GM23338 (cell line): ENCODE measurements around the gene VWCE. TPM values are rescaled to one million over a fixed set of nuclear protein-coding genes. Genes with fewer than 3 reads are reported as not detected.

Experiments
- ATAC-seq: fragments of 200-7000 bp; cut with Tn5 transposase; 3 replicates; pipeline ENCODE4 v1.9.1; 2020
- DNase-seq: peaks from one replicate; pipeline ENCODE4 v3.0.0-alpha.2; 2015; ENCODE audit warnings: low spot score
- H2AFZ ChIP-seq: fragments of 200-600 bp; sonication (generic); 2 replicates; pipeline ENCODE4 v1.8.0; 2016; ENCODE audit warnings: antibody characterized with exemption, mild to moderate bottlenecking, moderate library complexity
- H3F3A ChIP-seq: fragments of 200-600 bp; sonication (generic); replicated peaks from 2 replicates; pipeline ENCODE4 v1.8.0; 2017; ENCODE audit warnings: antibody characterized with exemption, mixed run types, low read depth
- H3K27ac ChIP-seq: fragments of 200-600 bp; sonication (generic); 2 replicates; pipeline ENCODE4 v1.6.1; 2016; ENCODE audit warnings: low read depth
- H3K27me3 ChIP-seq: fragments of 200-600 bp; sonication (generic); 2 replicates; pipeline ENCODE4 v1.8.0; 2016; ENCODE audit warnings: mild to moderate bottlenecking, mixed run types, moderate library complexity; ENCODE audit not compliant: insufficient read depth
- H3K36me3 ChIP-seq: fragments of 200-600 bp; sonication (generic); 2 replicates; pipeline ENCODE4 v1.8.0; 2016; ENCODE audit warnings: mild to moderate bottlenecking; ENCODE audit not compliant: insufficient read depth
- H3K4me1 ChIP-seq: fragments of 200-600 bp; sonication (generic); 2 replicates; pipeline ENCODE4 v1.8.0; 2016; ENCODE audit warnings: mild to moderate bottlenecking, moderate library complexity; ENCODE audit not compliant: insufficient read depth
- H3K4me2 ChIP-seq: fragments of 200-600 bp; sonication (generic); 2 replicates; pipeline ENCODE4 v1.7.1; 2017; ENCODE audit warnings: mixed run types
- H3K4me3 ChIP-seq: fragments of 200-600 bp; sonication (generic); 2 replicates; pipeline ENCODE4 v1.6.1; 2016; ENCODE audit warnings: mixed run types
- H3K79me2 ChIP-seq: fragments of 200-600 bp; sonication (generic); replicated peaks from 2 replicates; pipeline ENCODE4 v1.8.0; 2017; ENCODE audit warnings: mild to moderate bottlenecking; ENCODE audit not compliant: insufficient read depth
- H3K9me2 ChIP-seq: fragments of 200-600 bp; sonication (generic); 2 replicates; pipeline ENCODE4 v1.8.0; 2017; ENCODE audit not compliant: insufficient read depth
- H4K20me1 ChIP-seq: fragments of 200-600 bp; sonication (generic); replicated peaks from 2 replicates; pipeline ENCODE4 v1.8.0; 2017; ENCODE audit warnings: mild to moderate bottlenecking; ENCODE audit not compliant: insufficient read depth
- H3K27ac Mint-ChIP-seq: 2 replicates; pipeline ENCODE4 v1.8.0; 2020; ENCODE audit warnings: inconsistent platforms, mild to moderate bottlenecking, moderate library complexity, mixed read lengths
- H3K27me3 Mint-ChIP-seq: 3 replicates; pipeline ENCODE4 v1.8.0; 2022; ENCODE audit warnings: low read depth, mild to moderate bottlenecking, moderate library complexity, mixed read lengths, inconsistent platforms; ENCODE audit not compliant: insufficient read depth, poor library complexity
- H3K36me3 Mint-ChIP-seq: 3 replicates; pipeline ENCODE4 v1.8.0; 2021; ENCODE audit warnings: low read depth, mild to moderate bottlenecking, inconsistent platforms, moderate library complexity, mixed read lengths
- H3K4me1 Mint-ChIP-seq: 3 replicates; pipeline ENCODE4 v1.8.0; 2020; ENCODE audit warnings: mild to moderate bottlenecking, inconsistent platforms, mixed read lengths
- H3K4me3 Mint-ChIP-seq: 3 replicates; pipeline ENCODE4 v1.8.0; 2021; ENCODE audit warnings: moderate library complexity, mild to moderate bottlenecking, inconsistent platforms, mixed read lengths
- H3K9me3 Mint-ChIP-seq: 3 replicates; pipeline ENCODE4 v1.8.0; 2020; ENCODE audit warnings: moderate library complexity, mild to moderate bottlenecking, inconsistent platforms, mixed read lengths
- CREB1 ChIP-seq: fragments of 250-450 bp; sonication (Bioruptor Pico); IDR thresholded peaks from 2 replicates; pipeline ENCODE4 v1.5.0; 2020; ENCODE audit warnings: low read depth, mild to moderate bottlenecking, moderate library complexity
- CTCF ChIP-seq, 2 experiments: fragments of 200-600 bp in 1 of 2; sonication (generic) in 1 of 2; conservative IDR thresholded peaks; 2 replicates each; pipeline versions ENCODE4 v1.5.1 to v1.6.1; 2016 to 2017; ENCODE audit warnings: antibody characterized with exemption in 2 of 2, low read depth in 2 of 2, mild to moderate bottlenecking in 2 of 2, moderate library complexity in 1 of 2
- ETS1 ChIP-seq: IDR thresholded peaks from 2 replicates; pipeline ENCODE4 v1.6.1; 2016; ENCODE audit warnings: antibody characterized with exemption
- EZH2phosphoT487 ChIP-seq: fragments of 200-600 bp; sonication (generic); IDR thresholded peaks from one replicate; pipeline ENCODE4 v1.8.1; 2018; ENCODE audit warnings: antibody characterized with exemption; ENCODE audit not compliant: unreplicated experiment
- JUNB ChIP-seq: IDR thresholded peaks from one replicate; pipeline ENCODE4 v1.6.1; 2016; ENCODE audit warnings: antibody characterized with exemption; ENCODE audit not compliant: unreplicated experiment
- NANOG ChIP-seq: IDR thresholded peaks from 2 replicates; pipeline ENCODE4 v1.6.1; 2016; ENCODE audit warnings: antibody characterized with exemption, borderline replicate concordance
- POLR2AphosphoS5 ChIP-seq: IDR thresholded peaks from 2 replicates; pipeline ENCODE4 v1.6.1; 2016; ENCODE audit warnings: antibody characterized with exemption, low read depth
- REST ChIP-seq: IDR thresholded peaks from one replicate; pipeline ENCODE4 v1.6.1; 2018; ENCODE audit warnings: antibody characterized with exemption; ENCODE audit not compliant: unreplicated experiment
- STAT1 ChIP-seq: IDR thresholded peaks from one replicate; pipeline ENCODE4 v1.6.1; 2016; ENCODE audit warnings: antibody characterized with exemption; ENCODE audit not compliant: unreplicated experiment
- ZNF114 ChIP-seq: fragments of 250-450 bp; sonication (Bioruptor Pico); IDR thresholded peaks from 2 replicates; pipeline ENCODE4 v1.5.0; 2020; ENCODE audit warnings: mild to moderate bottlenecking, moderate library complexity
- ZNF331 ChIP-seq: fragments of 250-450 bp; sonication (Bioruptor Pico); IDR thresholded peaks from 2 replicates; pipeline ENCODE4 v1.5.0; 2020; ENCODE audit warnings: low read depth, mild to moderate bottlenecking, moderate library complexity
- ZNF462 ChIP-seq: fragments of 250-450 bp; sonication (Bioruptor Pico); IDR thresholded peaks from 2 replicates; pipeline ENCODE4 v1.5.0; 2020; ENCODE audit warnings: mild to moderate bottlenecking, moderate library complexity
- polyA plus RNA-seq: library from polyadenylated mRNA; unstranded; fragments of >200 nt; fragmentation: Nextera tagmentation; extraction: Ambion mirVana; gene quantifications from 2 replicates; pipeline ENCODE4 v1.2.1, GENCODE V29; 2016
- total RNA-seq: library from RNA; depleted of rRNA; stranded (reverse); fragments of >200 nt; shearing (Covaris generic); gene quantifications from 2 replicates; pipeline ENCODE4 v1.2.3, GENCODE V29; 2014

VWCE gene
- total and polyA plus RNA-seq, 2 experiments from 2014 or later = 9.9 to 16.9 TPM

- no peak for ATAC-seq
- H3K4me3 ChIP-seq = no peak overlapping the region
- H3K4me3 Mint-ChIP-seq = no peak overlapping the region; the same call in 2 of the 3 replicates
These were observed 40.2 kb upstream of the VWCE start for GRCh38 chr11:61335355-61335710.

More at GRCh38 chr11:61335355-61335710, 40.2 kb upstream of the VWCE start:
- TF ChIP-seq ZNF462 (CRISPR knock-in tag) (no peak), POLR2AphosphoS5 (no peak), CTCF (conservative IDR thresholded peaks at IDR 0.05; ENCODE audit: low read depth in 2 of 2) (no peak), ZNF331 (CRISPR knock-in tag) (no peak), ETS1 (no peak), CREB1 (no peak), NANOG (no peak), ZNF114 (CRISPR knock-in tag) (no peak), JUNB (no peak), EZH2phosphoT487 (no peak), STAT1 (no peak), REST (no peak)
- no peak for DNase-seq
- Histone ChIP-seq H3K4me1 (peaks cover 24% of the 10 kb centered on the region), H3K36me3 (no peaks in the 10 kb centered on the region), H3F3A (peaks cover 35% of the 10 kb centered on the region), H3K9me2 (no peaks in the 10 kb centered on the region), H3K79me2 (peaks cover 26% of the 10 kb centered on the region), H3K4me2 (peak overlapping the region; percentile 12; the same call in 1 of the 2 replicates), H2AFZ (no peak overlapping the region), H3K27me3 (no peaks in the 10 kb centered on the region), H4K20me1 (peaks cover 17% of the 10 kb centered on the region), H3K27ac (peak overlapping the region; percentile 87; the same call in 1 of the 2 replicates)
- Mint-ChIP-seq H3K9me3 (no peaks in the 10 kb centered on the region), H3K4me1 (peaks cover 39% of the 10 kb centered on the region), H3K27ac (peak overlapping the region; percentile 59; the same call in 1 of the 2 replicates), H3K27me3 (peaks cover 19% of the 10 kb centered on the region), H3K36me3 (peaks cover 21% of the 10 kb centered on the region)
